ENCODE data around the gene KLHDC10.
"Not testable (repeated sequence)": the region's sequence is repeated elsewhere in the genome, so short reads cannot be mapped to it uniquely, and the experiment has no call there.

Gene KLHDC10

DNA sequence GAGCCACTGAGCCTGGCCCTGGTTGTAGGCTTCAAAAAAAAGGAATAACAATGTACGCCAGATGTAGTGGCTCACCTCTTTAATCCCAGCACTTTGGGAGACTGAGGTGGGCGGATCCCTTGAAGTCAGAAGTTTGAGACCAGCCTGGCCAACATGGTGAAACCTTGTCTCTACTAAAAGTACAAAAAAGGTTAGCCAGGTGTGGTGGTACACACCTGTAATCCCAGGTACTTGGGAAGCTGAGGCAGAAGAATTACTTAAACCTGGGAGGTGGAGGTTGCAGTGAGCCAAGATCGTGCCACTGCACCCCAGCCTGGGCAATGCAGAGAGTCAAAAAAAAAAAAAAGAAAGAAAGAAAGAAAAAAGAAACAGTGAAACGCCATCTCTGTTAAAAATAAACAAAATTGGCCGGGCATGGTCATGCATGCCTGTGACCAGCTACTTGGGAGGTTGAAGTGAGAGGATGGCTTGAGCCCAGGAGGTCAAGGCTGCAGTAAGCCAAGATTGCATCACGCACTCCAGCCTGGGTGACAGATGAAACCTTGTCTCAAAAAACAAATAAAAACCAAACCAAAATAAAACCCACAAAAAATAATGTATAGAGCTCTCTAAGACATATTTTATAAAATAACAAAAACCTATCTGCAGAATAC, 4.7 kb upstream of the KLHDC10 start:
- in situ Hi-C loops (cut with HindIII; ENCODE audit: low sequenced_read_pairs), result no loop called here
- TF ChIP-seq, protein P1, sequence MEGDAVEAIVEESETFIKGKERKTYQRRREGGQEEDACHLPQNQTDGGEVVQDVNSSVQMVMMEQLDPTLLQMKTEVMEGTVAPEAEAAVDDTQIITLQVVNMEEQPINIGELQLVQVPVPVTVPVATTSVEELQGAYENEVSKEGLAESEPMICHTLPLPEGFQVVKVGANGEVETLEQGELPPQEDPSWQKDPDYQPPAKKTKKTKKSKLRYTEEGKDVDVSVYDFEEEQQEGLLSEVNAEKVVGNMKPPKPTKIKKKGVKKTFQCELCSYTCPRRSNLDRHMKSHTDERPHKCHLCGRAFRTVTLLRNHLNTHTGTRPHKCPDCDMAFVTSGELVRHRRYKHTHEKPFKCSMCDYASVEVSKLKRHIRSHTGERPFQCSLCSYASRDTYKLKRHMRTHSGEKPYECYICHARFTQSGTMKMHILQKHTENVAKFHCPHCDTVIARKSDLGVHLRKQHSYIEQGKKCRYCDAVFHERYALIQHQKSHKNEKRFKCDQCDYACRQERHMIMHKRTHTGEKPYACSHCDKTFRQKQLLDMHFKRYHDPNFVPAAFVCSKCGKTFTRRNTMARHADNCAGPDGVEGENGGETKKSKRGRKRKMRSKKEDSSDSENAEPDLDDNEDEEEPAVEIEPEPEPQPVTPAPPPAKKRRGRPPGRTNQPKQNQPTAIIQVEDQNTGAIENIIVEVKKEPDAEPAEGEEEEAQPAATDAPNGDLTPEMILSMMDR (IDR thresholded peaks at IDR 0.05; ENCODE audit: low read depth, low read length), result no peak
- H3K4me3 ChIP-seq (ENCODE audit: low read depth, low read length), result no peak overlapping the region
- no peak for DNase-seq (ENCODE audit: low read depth, low spot score)

DNA sequence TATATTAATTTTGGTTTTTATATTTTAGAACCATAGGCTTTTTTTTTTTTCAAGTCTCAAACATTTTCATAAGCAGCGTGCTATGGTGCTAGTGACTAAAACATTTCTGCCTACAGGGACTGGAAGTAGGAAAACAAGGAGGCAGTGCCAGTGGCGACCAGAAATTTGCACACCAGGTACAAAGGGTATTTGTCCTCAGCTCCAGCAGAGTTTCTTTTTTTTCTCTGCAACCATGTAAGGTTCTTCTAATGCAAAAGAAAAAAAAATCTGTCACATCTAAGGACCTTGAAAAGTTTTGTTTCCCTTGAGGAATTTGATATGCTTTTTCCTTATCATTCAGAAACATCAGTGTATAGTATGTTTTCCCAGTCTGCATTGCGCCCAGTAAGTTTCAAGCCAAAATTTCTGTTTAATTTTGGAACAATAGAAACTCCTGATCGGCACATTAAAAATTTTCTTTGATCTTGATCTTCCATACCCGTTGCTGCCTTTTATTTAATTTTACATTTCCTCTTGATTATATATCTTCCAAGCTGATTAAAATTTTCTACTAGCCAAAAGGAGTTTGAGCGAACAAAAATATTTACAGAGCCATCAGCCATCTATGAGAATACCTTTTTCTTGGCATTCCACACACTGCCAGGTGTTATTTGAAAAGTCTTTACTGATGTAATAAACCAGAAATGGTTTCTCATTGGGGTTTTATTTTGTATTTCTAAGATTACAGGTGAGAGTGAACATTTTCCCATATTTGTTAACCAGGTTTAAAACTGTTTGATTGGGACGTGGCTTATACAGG, 956 bp upstream of the KLHDC10 start:
- TF ChIP-seq, protein P1 (IDR thresholded peaks at IDR 0.05; ENCODE audit: low read depth, low read length), result no peak
- in situ Hi-C loops (cut with HindIII; ENCODE audit: low sequenced_read_pairs), result no loop called here
- no peak for DNase-seq (ENCODE audit: low read depth, low spot score)
- H3K4me3 ChIP-seq (ENCODE audit: low read depth, low read length), result peak overlapping the region; percentile 90

DNA sequence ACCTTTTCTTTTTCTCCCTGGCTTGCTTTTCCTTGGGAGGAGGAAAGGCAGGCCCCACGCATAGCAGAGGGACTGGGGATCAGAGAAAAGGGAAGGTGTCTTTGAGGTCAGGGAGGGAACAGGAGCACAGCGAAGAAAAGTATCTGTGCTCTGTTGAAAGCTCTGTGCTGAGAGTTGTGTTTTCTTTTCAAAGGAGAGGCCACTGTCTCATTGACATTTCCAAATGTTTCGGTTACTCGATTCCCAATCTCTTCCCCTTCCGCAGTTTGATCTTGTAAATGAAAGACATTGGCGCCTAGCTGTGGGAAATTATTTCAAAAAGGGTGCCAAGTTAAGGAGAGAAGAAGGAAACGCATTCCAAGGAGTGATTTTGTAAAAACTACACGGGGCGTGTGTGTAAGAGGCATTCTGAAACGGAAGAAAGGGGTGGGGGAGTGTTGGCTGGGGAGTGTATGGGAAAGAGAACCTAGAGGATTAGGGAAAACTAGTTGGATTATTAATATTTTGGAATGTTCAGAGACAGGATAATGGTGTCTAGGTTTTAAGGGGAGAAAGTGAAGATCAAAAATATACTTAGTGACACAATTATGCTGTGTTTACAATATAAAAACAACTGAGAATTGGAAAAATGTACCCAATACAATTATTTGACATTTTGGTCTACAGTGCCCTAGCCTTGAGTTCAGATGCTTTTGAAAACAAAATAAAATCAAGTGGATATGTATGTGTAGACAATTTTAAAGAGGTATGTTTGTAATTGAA, 708 bp downstream of the KLHDC10 start:
- H3K4me3 ChIP-seq (ENCODE audit: low read depth, low read length), result peak overlapping the region; percentile 90
- TF ChIP-seq, protein P1 (IDR thresholded peaks at IDR 0.05; ENCODE audit: low read depth, low read length), result no peak
- no peak for DNase-seq (ENCODE audit: low read depth, low spot score)
- in situ Hi-C loops (cut with HindIII; ENCODE audit: low sequenced_read_pairs), result no loop called here

DNA sequence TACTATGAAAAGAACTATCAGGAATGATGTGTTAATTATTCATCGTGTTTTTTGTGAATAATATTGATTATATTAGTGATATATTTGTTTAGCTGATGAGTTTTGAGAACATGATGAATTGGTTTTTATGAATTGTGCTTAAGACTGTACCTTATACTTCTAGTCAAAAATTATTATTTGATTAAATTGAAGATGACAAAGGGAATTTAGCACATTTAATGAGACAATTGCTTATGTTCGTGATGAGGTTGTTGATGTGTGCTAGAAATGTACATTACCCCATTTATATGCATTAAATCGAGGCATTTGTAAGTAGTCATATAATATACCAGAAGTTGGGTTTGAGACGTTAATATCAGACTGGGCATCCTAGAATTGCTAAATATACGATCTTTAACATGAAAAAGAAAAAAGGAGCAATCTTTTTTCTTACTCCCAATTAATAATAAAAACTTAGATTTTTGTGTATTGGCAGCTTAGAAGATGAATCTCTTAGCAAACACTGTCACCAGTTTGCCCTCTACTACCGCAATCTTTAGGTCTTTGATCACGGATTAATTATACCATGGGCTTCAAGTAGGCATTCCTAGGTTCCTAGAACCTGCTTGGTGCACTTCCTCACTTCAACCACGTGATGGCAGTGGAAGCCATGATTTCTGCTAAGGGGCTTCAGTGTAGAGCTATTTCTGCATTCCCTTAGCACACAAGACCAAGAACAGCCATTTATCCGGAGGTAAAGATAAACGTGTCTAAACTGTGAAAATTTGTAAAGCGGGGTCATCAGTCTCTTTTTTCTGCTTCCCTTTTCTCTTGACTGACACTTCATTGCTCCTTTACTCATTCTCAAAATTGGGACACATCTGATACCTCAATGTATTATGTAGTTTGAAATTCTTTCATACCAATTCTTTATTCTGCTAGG, 1.6 kb downstream of the KLHDC10 start:
- in situ Hi-C loops (cut with HindIII; ENCODE audit: low sequenced_read_pairs), result no loop called here
- TF ChIP-seq, protein P1 (IDR thresholded peaks at IDR 0.05; ENCODE audit: low read depth, low read length), result peak; percentile 94
- peak overlapping the region; percentile 90 for H3K4me3 ChIP-seq (ENCODE audit: low read depth, low read length)
- DNase-seq (ENCODE audit: low read depth, low spot score), result peak; percentile 88

DNA sequence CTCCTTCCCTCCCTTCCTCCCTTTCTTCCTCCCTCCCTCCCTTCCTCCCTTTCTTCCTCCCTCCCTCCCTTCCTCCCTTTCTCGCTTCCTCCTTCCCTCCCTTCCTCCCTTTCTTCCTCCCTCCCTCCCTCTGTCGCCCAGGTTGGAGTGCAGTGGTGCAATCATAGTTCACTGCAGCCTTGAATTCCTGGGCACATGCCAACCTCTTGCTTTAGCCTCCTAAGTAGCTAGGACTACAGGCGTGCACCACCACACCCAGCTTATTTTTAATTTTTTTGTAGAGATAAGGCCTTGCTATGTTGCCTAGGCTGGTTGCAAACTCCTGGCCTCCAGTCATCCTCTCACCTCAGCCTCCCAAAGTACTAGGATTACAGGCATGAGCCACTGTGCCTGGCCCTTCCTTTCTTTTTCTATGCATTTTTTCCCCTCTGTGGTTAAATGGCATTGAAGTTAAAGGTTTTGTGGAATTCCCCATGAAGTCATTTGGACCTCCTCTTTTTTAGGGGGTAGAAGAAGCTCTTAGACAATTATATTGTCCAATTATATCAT, 9.6 kb downstream of the KLHDC10 start:
- no peak for DNase-seq (ENCODE audit: low read depth, low spot score)
- no peak overlapping the region for H3K4me3 ChIP-seq (ENCODE audit: low read depth, low read length)
- TF ChIP-seq, protein P1 (IDR thresholded peaks at IDR 0.05; ENCODE audit: low read depth, low read length), result no peak
- in situ Hi-C loops (cut with HindIII; ENCODE audit: low sequenced_read_pairs), result no loop called here

DNA sequence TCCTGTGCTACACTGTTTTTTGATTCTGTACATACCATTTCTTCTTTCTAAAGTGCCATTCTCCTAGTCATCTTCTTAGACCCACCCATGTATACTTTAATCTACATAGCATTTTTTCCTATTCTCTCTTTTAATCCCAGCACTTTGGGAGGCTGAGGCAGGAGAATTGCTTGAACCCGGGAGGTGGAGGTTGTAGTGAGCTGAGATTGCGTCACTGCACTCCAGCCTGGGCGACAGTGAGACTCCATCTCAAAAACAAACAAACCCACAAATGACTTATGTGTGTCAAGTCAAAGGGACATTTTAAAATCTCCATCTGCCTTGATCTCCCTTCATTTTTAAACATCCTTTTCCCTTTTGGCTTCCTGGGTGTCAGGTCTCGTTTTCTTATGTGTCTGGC, 13.2 kb downstream of the KLHDC10 start:
- H3K4me3 ChIP-seq (ENCODE audit: low read depth, low read length); in situ Hi-C loops (cut with HindIII; ENCODE audit: low sequenced_read_pairs); DNase-seq (ENCODE audit: low read depth, low spot score): not testable (repeated sequence)

Measured in astrocyte of the spinal cord (primary cell).